GM12878 (cell line): ENCODE results near the gene AKTIP. TPM values are rescaled to one million over a fixed set of nuclear protein-coding genes. Genes with fewer than 3 reads are reported as not detected.

Experiments used
- BHLHE40 ChIP-seq, 2 experiments: fragments of 450-650 bp in 1 of 2; IDR thresholded peaks; 2 replicates each; pipeline ENCODE4 v1.6.1; 2011 to 2017; ENCODE audit warnings: low read depth in 2 of 2, borderline replicate concordance in 1 of 2, improper control_type of control experiment in 1 of 2, low read length in 1 of 2, mild to moderate bottlenecking in 1 of 2
- EED ChIP-seq: sonication (generic); IDR thresholded peaks from 2 replicates; pipeline ENCODE4 v1.6.1; 2016; ENCODE audit warnings: antibody characterized with exemption, low read depth
- ETV6 ChIP-seq, 2 experiments: fragments of 450-650 bp in 1 of 2; IDR thresholded peaks in 1 of 2; conservative IDR thresholded peaks in 1 of 2; 2 replicates each; pipeline ENCODE4 v1.6.1; 2014; ENCODE audit warnings: antibody characterized with exemption in 1 of 2, borderline replicate concordance in 1 of 2, low read depth in 1 of 2, mild to moderate bottlenecking in 1 of 2, moderate library complexity in 1 of 2
- KAT2A ChIP-seq: conservative IDR thresholded peaks from 2 replicates; pipeline ENCODE4 v1.6.1; 2011; ENCODE audit warnings: low read depth, low read length; ENCODE audit not compliant: control insufficient read depth
- LARP7 ChIP-seq: fragments of 450-650 bp; IDR thresholded peaks from 2 replicates; pipeline ENCODE4 v1.6.1; 2017; ENCODE audit warnings: mild to moderate bottlenecking
- MXI1 ChIP-seq: fragments of 150-350 bp; IDR thresholded peaks from 2 replicates; pipeline ENCODE4 v1.6.1; 2011; ENCODE audit warnings: low read depth, mild to moderate bottlenecking, inconsistent platforms, low read length, improper control_type of control experiment
- MYC ChIP-seq: IDR thresholded peaks from 2 replicates; pipeline ENCODE4 v1.6.1; 2011; ENCODE audit warnings: mild to moderate bottlenecking, low read length, moderate library complexity, inconsistent platforms; ENCODE audit not compliant: insufficient read depth, insufficient replicate concordance, insufficient read length, severe bottlenecking
- NFYB ChIP-seq: IDR thresholded peaks from 2 replicates; pipeline ENCODE4 v1.6.1; 2011; ENCODE audit warnings: low read depth, mild to moderate bottlenecking, low read length, improper control_type of control experiment, moderate library complexity; ENCODE audit not compliant: insufficient read depth
- NR2C1 ChIP-seq: fragments of 450-650 bp; IDR thresholded peaks from 2 replicates; pipeline ENCODE4 v1.6.1; 2017; ENCODE audit warnings: antibody characterized with exemption, mild to moderate bottlenecking, moderate library complexity
- NR2F1 ChIP-seq: fragments of 450-650 bp; conservative IDR thresholded peaks from 2 replicates; pipeline ENCODE4 v1.6.1; 2017; ENCODE audit warnings: mild to moderate bottlenecking
- NRF1 ChIP-seq: conservative IDR thresholded peaks from 2 replicates; pipeline ENCODE4 v1.6.1; 2011; ENCODE audit warnings: mild to moderate bottlenecking, low read depth, low read length, improper control_type of control experiment
- POLR2AphosphoS2 ChIP-seq: IDR thresholded peaks from 2 replicates; pipeline ENCODE4 v1.6.1; 2011; ENCODE audit warnings: low read depth, mild to moderate bottlenecking, low read length, improper control_type of control experiment, moderate library complexity
- RB1 ChIP-seq: fragments of 450-650 bp; formaldehyde crosslinking; IDR thresholded peaks from 2 replicates; pipeline ENCODE4 v1.6.1; 2017; ENCODE audit warnings: mild to moderate bottlenecking, borderline replicate concordance
- RELA ChIP-seq: fragments of 450-650 bp; IDR thresholded peaks from 2 replicates; pipeline ENCODE4 v1.8.0; 2014; ENCODE audit warnings: borderline replicate concordance; ENCODE audit not compliant: partially characterized antibody
- RELB ChIP-seq: fragments of 450-650 bp; IDR thresholded peaks from 2 replicates; pipeline ENCODE4 v1.6.1; 2017; ENCODE audit warnings: low read depth, mild to moderate bottlenecking, moderate library complexity
- SREBF2 ChIP-seq: IDR thresholded peaks from 2 replicates; pipeline ENCODE4 v1.6.1; 2012; ENCODE audit warnings: mild to moderate bottlenecking, low read length
- STAT1 ChIP-seq: fragments of 450-650 bp; conservative IDR thresholded peaks from 2 replicates; pipeline ENCODE4 v1.6.1; 2014; ENCODE audit warnings: antibody characterized with exemption, mild to moderate bottlenecking
- TCF3 ChIP-seq: IDR thresholded peaks from 2 replicates; pipeline ENCODE4 v1.6.1; 2012; ENCODE audit warnings: low read depth, mild to moderate bottlenecking, low read length, borderline replicate concordance; ENCODE audit not compliant: insufficient read depth
- YY1 ChIP-seq: IDR thresholded peaks from 2 replicates; pipeline ENCODE4 v1.6.1; 2011; ENCODE audit warnings: low read depth, mild to moderate bottlenecking, low read length
- ZNF24 ChIP-seq: fragments of 450-650 bp; IDR thresholded peaks from 2 replicates; pipeline ENCODE4 v1.6.1; 2017; ENCODE audit warnings: antibody characterized with exemption, mild to moderate bottlenecking
- ZNF687 ChIP-seq: fragments of 450-650 bp; IDR thresholded peaks from 2 replicates; pipeline ENCODE4 v1.6.1; 2017; ENCODE audit warnings: mild to moderate bottlenecking, moderate library complexity
- polyA plus RNA-seq, 11 experiments: library from polyadenylated mRNA; depleted of rRNA in 4 of 11; unstranded in 6 of 11; stranded (reverse) in 5 of 11; fragments of >200 nt; fragmentation: Nextera tagmentation in 4 of 11; fragmentation: Illumina TruSeq in 1 of 11; extraction: Ambion mirVana in 4 of 11; extraction: Trizol in 1 of 11; gene quantifications; 1 replicate in 1 of 11; 2 replicates in 10 of 11; pipeline versions ENCODE4 v1.2.1 to v1.2.3, GENCODE V29; 2011 to 2016; ENCODE audit warnings: inconsistent platforms in 2 of 11, missing spikeins in 2 of 11, low read depth in 1 of 11
- total RNA-seq, 4 experiments: library from RNA; depleted of rRNA in 3 of 4; stranded (reverse); fragments of >200 nt in 3 of 4; fragmentation: Illumina TruSeq in 1 of 4; extraction: Trizol in 1 of 4; gene quantifications; 2 replicates each; pipeline versions ENCODE4 v1.2.1 to v1.2.3, GENCODE V29; 2013 to 2021

Gene AKTIP
- total and polyA plus RNA-seq, 10 of the 15 experiments (the other 5 are each of a cell fraction or from before 2014, with no cell fraction given), result 11.4 to 22.9 (median 13.6) TPM

- TF ChIP-seq ZNF687, result 0 out of 2 replicates have a peak, but pooled peaks have one; percentile 28
- TF ChIP-seq YY1, result 0 out of 2 replicates have a peak, but pooled peaks have one; percentile 13
- TF ChIP-seq MXI1, result 0 out of 2 replicates have a peak, but pooled peaks have one; percentile 46
- TF ChIP-seq RELB, result no peak
- TF ChIP-seq KAT2A, result no peak
- peak; percentile 82; the same call in 1 of the 2 replicates for TF ChIP-seq STAT1
- TF ChIP-seq ZNF24, result no peak
- peak; percentile 45; the same call in 1 of the 2 replicates for TF ChIP-seq RB1
- no peak for TF ChIP-seq SREBF2
- peak in 1 of 2 experiments; percentile 79; a peak in 2 of 4 replicates for TF ChIP-seq BHLHE40 (IDR thresholded peaks at IDR 0.05; ENCODE audit: borderline replicate concordance in 1 of 2, low read depth in 2 of 2, low read length in 1 of 2)
- no peak for TF ChIP-seq NRF1
- no peak for TF ChIP-seq NFYB
- TF ChIP-seq EED, result no peak
- TF ChIP-seq TCF3, result peak; percentile 80; the same call in 1 of the 2 replicates
- no peak for TF ChIP-seq POLR2AphosphoS2
- TF ChIP-seq LARP7, result peak; percentile 87; the same call in 1 of the 2 replicates
- no peak for TF ChIP-seq MYC
- 0 out of 2 replicates have a peak, but pooled peaks have one; percentile 12 for TF ChIP-seq NR2C1
- TF ChIP-seq RELA, result no peak
- peak; percentile 79 for TF ChIP-seq NR2F1
- no peak for TF ChIP-seq ETV6 (conservative IDR thresholded peaks at IDR 0.05 in 1 of 2, IDR thresholded peaks at IDR 0.05 in 1 of 2; ENCODE audit: borderline replicate concordance in 1 of 2, low read depth in 1 of 2)
These were observed at the start of gene AKTIP (continued) for GRCh38 chr16:53502331-53503269.
